SU-DHL-6 (cell line): ENCODE results near the gene WWTR1.

Source experiments
- H2AFZ ChIP-seq: fragments of 200-600 bp; sonication (generic); 2 replicates; pipeline ENCODE4 v1.6.1; 2014; ENCODE audit warnings: low read depth, mild to moderate bottlenecking, moderate library complexity, mixed read lengths, antibody characterized with exemption, low read length; ENCODE audit not compliant: severe bottlenecking
- H3F3A ChIP-seq: fragments of 200-600 bp; shearing (Covaris generic); 2 replicates; pipeline ENCODE4 v1.6.0; 2016; ENCODE audit warnings: antibody characterized with exemption, mild to moderate bottlenecking; ENCODE audit not compliant: insufficient read depth
- H3K27ac ChIP-seq: fragments of 200-600 bp; sonication (generic); 2 replicates; pipeline ENCODE4 v1.5.1; 2016; ENCODE audit warnings: low read depth, mild to moderate bottlenecking, low read length, moderate library complexity, mixed read lengths
- H3K27me3 ChIP-seq: fragments of 200-600 bp; sonication (generic), shearing (Covaris generic); 2 replicates; pipeline ENCODE4 v1.6.0; 2014; ENCODE audit warnings: mild to moderate bottlenecking, low read length
- H3K36me3 ChIP-seq: fragments of 200-600 bp; sonication (generic); 2 replicates; pipeline ENCODE4 v1.6.1; 2014; ENCODE audit warnings: mild to moderate bottlenecking, low read length, mixed read lengths
- H3K4me2 ChIP-seq: fragments of 300-600, 200-600 bp; shearing (Covaris generic), sonication (generic); 2 replicates; pipeline ENCODE4 v1.6.0; 2014; ENCODE audit warnings: low read length, low read depth, mild to moderate bottlenecking; ENCODE audit not compliant: poor library complexity, severe bottlenecking
- H3K4me3 ChIP-seq: fragments of 200-600 bp; sonication (generic); 2 replicates; pipeline ENCODE4 v1.5.1; 2014; ENCODE audit warnings: antibody characterized with exemption, low read length, mild to moderate bottlenecking, mixed read lengths; ENCODE audit not compliant: insufficient read depth, poor library complexity, severe bottlenecking
- H3K79me2 ChIP-seq: fragments of 200-600 bp; sonication (generic); 2 replicates; pipeline ENCODE4 v1.6.1; 2014; ENCODE audit warnings: mild to moderate bottlenecking, low read length, moderate library complexity; ENCODE audit not compliant: insufficient read depth
- H3K9ac ChIP-seq: fragments of 200-600 bp; sonication (generic); 2 replicates; pipeline ENCODE4 v1.7.0; 2014; ENCODE audit warnings: mild to moderate bottlenecking, low read length
- H3K9me2 ChIP-seq: fragments of 200-600 bp; sonication (generic); replicated peaks from 2 replicates; pipeline ENCODE4 v1.6.1; 2014; ENCODE audit warnings: low read length; ENCODE audit not compliant: insufficient read depth
- H3K9me3 ChIP-seq: fragments of 200-600 bp; sonication (generic); 2 replicates; pipeline ENCODE4 v1.6.1; 2014; ENCODE audit warnings: low read length, mixed read lengths; ENCODE audit not compliant: insufficient read depth
- H4K20me1 ChIP-seq: fragments of 200-600 bp; sonication (generic); 2 replicates; pipeline ENCODE4 v1.6.1; 2014; ENCODE audit warnings: low read depth, mild to moderate bottlenecking, antibody characterized with exemption, low read length, moderate library complexity, mixed read lengths
- EZH2phosphoT487 ChIP-seq: fragments of 200-600 bp; sonication (generic), shearing (Covaris generic); conservative IDR thresholded peaks from 2 replicates; pipeline ENCODE4 v1.6.1; 2018; ENCODE audit warnings: mild to moderate bottlenecking, antibody characterized with exemption, low read length, moderate library complexity, mixed read lengths
- TF ChIP-seq, protein P1 (sequence below): fragments of 200-600 bp; sonication (generic); IDR thresholded peaks from one replicate; pipeline ENCODE4 v1.5.1; 2017; ENCODE audit warnings: antibody characterized with exemption, mild to moderate bottlenecking, low read length, moderate library complexity; ENCODE audit not compliant: insufficient read depth, poor library complexity, severe bottlenecking

The WWTR1 gene

GRCh38 chr3:149667576-149667975 is 9.8 kb upstream of the WWTR1 start:
- Histone ChIP-seq H3K36me3 (no peaks in the 10 kb centered on the region), H3K4me2 (no peak overlapping the region), H3K9me3 (no peaks in the 10 kb centered on the region), H3K27me3 (no peaks in the 10 kb centered on the region), H4K20me1 (no peaks in the 10 kb centered on the region), H3F3A (no peaks in the 10 kb centered on the region), H3K9me2 (no peaks in the 10 kb centered on the region), H3K9ac (no peak overlapping the region), H3K4me3 (no peak overlapping the region), H2AFZ (no peak overlapping the region), H3K79me2 (no peaks in the 10 kb centered on the region), H3K27ac (no peak overlapping the region)
- no peak for TF ChIP-seq EZH2phosphoT487
- TF ChIP-seq, protein P1, sequence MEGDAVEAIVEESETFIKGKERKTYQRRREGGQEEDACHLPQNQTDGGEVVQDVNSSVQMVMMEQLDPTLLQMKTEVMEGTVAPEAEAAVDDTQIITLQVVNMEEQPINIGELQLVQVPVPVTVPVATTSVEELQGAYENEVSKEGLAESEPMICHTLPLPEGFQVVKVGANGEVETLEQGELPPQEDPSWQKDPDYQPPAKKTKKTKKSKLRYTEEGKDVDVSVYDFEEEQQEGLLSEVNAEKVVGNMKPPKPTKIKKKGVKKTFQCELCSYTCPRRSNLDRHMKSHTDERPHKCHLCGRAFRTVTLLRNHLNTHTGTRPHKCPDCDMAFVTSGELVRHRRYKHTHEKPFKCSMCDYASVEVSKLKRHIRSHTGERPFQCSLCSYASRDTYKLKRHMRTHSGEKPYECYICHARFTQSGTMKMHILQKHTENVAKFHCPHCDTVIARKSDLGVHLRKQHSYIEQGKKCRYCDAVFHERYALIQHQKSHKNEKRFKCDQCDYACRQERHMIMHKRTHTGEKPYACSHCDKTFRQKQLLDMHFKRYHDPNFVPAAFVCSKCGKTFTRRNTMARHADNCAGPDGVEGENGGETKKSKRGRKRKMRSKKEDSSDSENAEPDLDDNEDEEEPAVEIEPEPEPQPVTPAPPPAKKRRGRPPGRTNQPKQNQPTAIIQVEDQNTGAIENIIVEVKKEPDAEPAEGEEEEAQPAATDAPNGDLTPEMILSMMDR, result no peak

DNA sequence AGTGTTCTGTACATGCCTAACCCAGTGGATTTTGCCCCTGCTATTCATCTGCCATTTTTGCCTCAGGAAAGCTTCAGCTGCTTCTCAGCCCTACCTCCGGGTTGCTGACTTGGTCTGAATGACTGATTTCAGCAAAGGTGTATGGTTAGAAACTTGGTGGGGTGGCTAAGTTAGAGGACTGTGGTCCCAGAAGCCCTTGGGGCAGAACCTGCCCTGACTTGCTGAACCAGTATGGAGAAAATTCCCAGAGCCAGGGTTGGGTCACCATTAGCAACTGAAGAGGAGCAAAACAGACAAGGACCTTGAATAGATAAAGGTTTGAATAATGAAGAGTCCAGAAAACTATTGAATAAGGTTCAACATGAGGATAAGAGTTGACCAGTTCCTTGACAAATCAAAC is 6.1 kb upstream of the WWTR1 start:
- no peaks in the 10 kb centered on the region for H3K9me2 ChIP-seq
- H3K36me3 ChIP-seq, result no peaks in the 10 kb centered on the region
- TF ChIP-seq EZH2phosphoT487, result no peak
- TF ChIP-seq, protein P1, result no peak
- H3F3A ChIP-seq, result no peaks in the 10 kb centered on the region
- H3K9me3 ChIP-seq, result no peaks in the 10 kb centered on the region
- H4K20me1 ChIP-seq, result no peaks in the 10 kb centered on the region
- H3K79me2 ChIP-seq, result no peaks in the 10 kb centered on the region
- no peak overlapping the region for H3K9ac ChIP-seq
- no peaks in the 10 kb centered on the region for H3K27me3 ChIP-seq
- H3K27ac ChIP-seq, result no peak overlapping the region
- H3K4me2 ChIP-seq, result no peak overlapping the region
- H2AFZ ChIP-seq, result no peak overlapping the region
- H3K4me3 ChIP-seq, result no peak overlapping the region

GRCh38 chr3:149662240-149662887 is 4.5 kb upstream of the WWTR1 start:
- Histone ChIP-seq H3K4me2 (no peak overlapping the region), H3K9ac (no peak overlapping the region), H3K9me3 (no peaks in the 10 kb centered on the region), H3K27me3 (no peaks in the 10 kb centered on the region), H3K36me3 (no peaks in the 10 kb centered on the region), H3K9me2 (no peaks in the 10 kb centered on the region), H4K20me1 (no peaks in the 10 kb centered on the region), H2AFZ (no peak overlapping the region), H3F3A (no peaks in the 10 kb centered on the region), H3K4me3 (no peak overlapping the region), H3K79me2 (no peaks in the 10 kb centered on the region), H3K27ac (no peak overlapping the region)
- TF ChIP-seq, protein P1, result no peak
- TF ChIP-seq EZH2phosphoT487, result no peak
